Testis (tissue), 3 donors: ENCODE data around the gene STX5. TPM values are rescaled to one million over a fixed set of nuclear protein-coding genes. Genes with fewer than 3 reads are reported as not detected.

Experiments
- DNase-seq: peaks from one replicate; pipeline ENCODE4 v3.0.0-alpha.2; 2019
- H3K27ac ChIP-seq, 2 donors: fragments of 200-600 bp; sonication (generic); one replicate each; pipeline ENCODE4 v1.5.1; 2019
- H3K27me3 ChIP-seq: fragments of 200-600 bp; sonication (generic); one replicate; pipeline ENCODE4 v1.5.1; 2019
- H3K36me3 ChIP-seq: fragments of 200-600 bp; sonication (generic); one replicate; pipeline ENCODE4 v1.5.1; 2017; ENCODE audit warnings: low read depth; ENCODE audit errors: missing control alignments
- H3K4me1 ChIP-seq: fragments of 200-600 bp; sonication (generic); one replicate; pipeline ENCODE4 v1.5.1; 2019
- H3K4me3 ChIP-seq, 2 donors: fragments of 200-600 bp; sonication (generic); one replicate each; pipeline ENCODE4 v1.5.1; 2017 to 2019
- H3K9me3 ChIP-seq: fragments of 200-600 bp; sonication (generic); one replicate; pipeline ENCODE4 v1.5.1; 2017
- CTCF ChIP-seq, 3 experiments: fragments of 450-650 bp in 2 of 3; fragments of 200-600 bp in 1 of 3; sonication (generic) in 1 of 3; IDR thresholded peaks; one replicate each; pipeline ENCODE4 v1.5.1; 2016 to 2019; ENCODE audit warnings: antibody characterized with exemption in 3 of 3, mild to moderate bottlenecking in 2 of 3, moderate library complexity in 1 of 3
- POLR2A ChIP-seq: fragments of 450-650 bp; IDR thresholded peaks from one replicate; pipeline ENCODE4 v1.6.1; 2017; ENCODE audit warnings: antibody characterized with exemption, mild to moderate bottlenecking, moderate library complexity
- WGBS, 2 donors: methylation state at CpG; one replicate each; pipeline ENCODE4 v1.1.5; 2018; 5-methylcytosine and 5-hydroxymethylcytosine counted together
- intact Hi-C: fragments of 100-400 bp; cut with DNase I; formaldehyde crosslinking; loops from one replicate; pipeline ENCODE4 v1.15.1; 2023; ENCODE audit warnings: low total_unique reads
- polyA plus RNA-seq: library from polyadenylated mRNA; stranded (reverse); fragments of 350-450 nt; fragmentation: Illumina TruSeq; extraction: RNeasy Lipid Tissue Mini Kit (QIAGEN cat#74804); gene quantifications from one replicate; pipeline ENCODE4 v1.2.3, GENCODE V29; 2014; ENCODE audit warnings: low read depth, low replicate concordance; ENCODE audit not compliant: insufficient read depth
- total RNA-seq, 2 donors: library from RNA; depleted of rRNA; stranded (reverse); fragments of >200 nt; gene quantifications; one replicate each; pipeline ENCODE4 v1.2.3, GENCODE V29; 2016

The STX5 gene
- total and polyA plus RNA-seq, 3 donors from 2014 or later, result 42.2 to 55.0 (median 49.1) TPM

- no peaks in the 10 kb centered on the region for H3K9me3 ChIP-seq
- WGBS, 2 donors, result 0% methylated on average over 9 to 52 of the region's 77 CpGs
- H3K27ac ChIP-seq, result peak within 1 kb of the TSS; percentile 80 to 92
- intact Hi-C loops, result no loop called here
- DNase-seq, result peak; percentile 96
- H3K4me1 ChIP-seq, result peaks cover 10% of the 10 kb centered on the region
- H3K27me3 ChIP-seq, result no peaks in the 10 kb centered on the region
- TF ChIP-seq CTCF (IDR thresholded peaks at IDR 0.05) (peak in 1 of 3 experiments; percentile 8), POLR2A (peak; percentile 97)
- H3K4me3 ChIP-seq, result peak within 1 kb of the TSS; percentile 75 to 95
- H3K36me3 ChIP-seq, result no peaks in the 10 kb centered on the region
These were observed 26.6 kb downstream of the STX5 start, which contains the start of gene NXF1 for GRCh38 chr11:62805076-62805892. TSS of gene NXF1 (minus strand) at chr11:62805440. CDS start at chr11:62805356, 84 bp downstream.

GRCh38 chr11:62804310-62805075, 27.4 kb downstream of the STX5 start:
- TF ChIP-seq POLR2A (no peak), CTCF (IDR thresholded peaks at IDR 0.05) (no peak)
- peak; percentile 28 for DNase-seq
- Histone ChIP-seq H3K36me3 (no peaks in the 10 kb centered on the region), H3K9me3 (no peaks in the 10 kb centered on the region), H3K27ac (peak overlapping the region; percentile 80 to 92), H3K4me1 (peaks cover 10% of the 10 kb centered on the region), H3K27me3 (no peaks in the 10 kb centered on the region), H3K4me3 (peak overlapping the region; percentile 75 to 95)
- WGBS, 2 donors, result 1 to 4% methylated on average over 14 of the region's 14 CpGs
- intact Hi-C loops, result no loop called here

- Histone ChIP-seq H3K4me3 (no peak overlapping the region), H3K4me1 (peaks cover 10% of the 10 kb centered on the region), H3K27ac (no peak overlapping the region), H3K9me3 (no peaks in the 10 kb centered on the region), H3K36me3 (no peaks in the 10 kb centered on the region), H3K27me3 (no peaks in the 10 kb centered on the region)
- no peak for TF ChIP-seq POLR2A
- intact Hi-C loops, result no loop called here
- 78 to 88% methylated on average over 4 of the region's 4 CpGs for WGBS, 2 donors
- no peak for DNase-seq
These were observed 30.8 kb downstream of the STX5 start for GRCh38 chr11:62801071-62801470.

GRCh38 chr11:62799486-62799885, 32.4 kb downstream of the STX5 start:
- intact Hi-C loops, result no loop called here
- TF ChIP-seq POLR2A (no peak), CTCF (IDR thresholded peaks at IDR 0.05) (no peak)
- Histone ChIP-seq H3K36me3 (no peaks in the 10 kb centered on the region), H3K4me1 (peaks cover 11% of the 10 kb centered on the region), H3K27me3 (no peaks in the 10 kb centered on the region), H3K4me3 (no peak overlapping the region), H3K27ac (no peak overlapping the region), H3K9me3 (no peaks in the 10 kb centered on the region)
- DNase-seq, result no peak
- 87 to 95% methylated on average over 6 to 7 of the region's 10 CpGs for WGBS, 2 donors

GRCh38 chr11:62796281-62796680, 35.6 kb downstream of the STX5 start:
- Histone ChIP-seq H3K27ac (no peak overlapping the region), H3K9me3 (no peaks in the 10 kb centered on the region), H3K4me1 (peaks cover 16% of the 10 kb centered on the region), H3K27me3 (no peaks in the 10 kb centered on the region), H3K36me3 (no peaks in the 10 kb centered on the region), H3K4me3 (no peak overlapping the region)
- intact Hi-C loops, result no loop called here
- WGBS, 2 donors, result 75 to 79% methylated on average over 7 of the region's 7 CpGs
- TF ChIP-seq POLR2A, result no peak
- TF ChIP-seq CTCF (IDR thresholded peaks at IDR 0.05), result no peak
- DNase-seq, result no peak
